22Rv1 (cell line): ENCODE measurements around the gene TRUB2.

Experiments
- CTCF ChIP-seq: fragments of 450-650 bp; IDR thresholded peaks from 2 replicates; pipeline ENCODE4 v1.5.1; 2017; ENCODE audit warnings: mild to moderate bottlenecking
- ZFX ChIP-seq: fragments of 450-650 bp; IDR thresholded peaks from 2 replicates; pipeline ENCODE4 v1.6.1; 2017; ENCODE audit warnings: antibody characterized with exemption, borderline replicate concordance

GRCh38 chr9:128323791-128324190 lies 1.5 kb upstream of the TRUB2 start:
- TF ChIP-seq CTCF (no peak), ZFX (no peak)
